Effector memory CD4-positive, alpha-beta T cell (primary cell): ENCODE measurements around the gene CLEC2A.
"Not testable (repeated sequence)": the region's sequence is repeated elsewhere in the genome, so short reads cannot be mapped to it uniquely, and the experiment has no call there.

Source experiments
- DNase-seq, 3 donors: peaks; one replicate each; pipeline ENCODE4 v3.0.0-alpha.2; 2020
- H3K27ac ChIP-seq: 2 replicates; pipeline ENCODE4 v1.7.0; 2013; ENCODE audit warnings: mild to moderate bottlenecking, low read length, moderate library complexity; ENCODE audit not compliant: insufficient read depth, poor library complexity, severe bottlenecking
- H3K27me3 ChIP-seq: replicated peaks from 2 replicates; pipeline ENCODE4 v1.7.0; 2013; ENCODE audit warnings: mild to moderate bottlenecking, low read length; ENCODE audit not compliant: insufficient read depth, control insufficient read depth, poor library complexity, severe bottlenecking
- H3K36me3 ChIP-seq: 2 replicates; pipeline ENCODE4 v1.7.0; 2013; ENCODE audit warnings: mild to moderate bottlenecking, low read length, moderate library complexity; ENCODE audit not compliant: control insufficient read depth, insufficient read depth
- H3K4me1 ChIP-seq: 2 replicates; pipeline ENCODE4 v1.7.0; 2013; ENCODE audit warnings: low read length, mild to moderate bottlenecking; ENCODE audit not compliant: control insufficient read depth, insufficient read depth, poor library complexity, severe bottlenecking
- H3K4me3 ChIP-seq: 2 replicates; pipeline ENCODE4 v1.7.0; 2013; ENCODE audit warnings: low read length, low read depth, mild to moderate bottlenecking; ENCODE audit not compliant: insufficient read depth, poor library complexity, severe bottlenecking
- H3K9me3 ChIP-seq: 2 replicates; pipeline ENCODE4 v1.7.0; 2013; ENCODE audit warnings: mild to moderate bottlenecking, low read length, moderate library complexity; ENCODE audit not compliant: control insufficient read depth

Gene CLEC2A

GRCh38 chr12:9960590-9960989 is 28.4 kb upstream of the CLEC2A start:
- Histone ChIP-seq H3K27me3 (no peaks in the 10 kb centered on the region), H3K4me3 (no peak overlapping the region), H3K36me3 (no peaks in the 10 kb centered on the region), H3K27ac (no peak overlapping the region), H3K9me3 (no peaks in the 10 kb centered on the region), H3K4me1 (peaks cover 4% of the 10 kb centered on the region)
- no peak for DNase-seq

- no peaks in the 10 kb centered on the region for H3K9me3 ChIP-seq
- no peak for DNase-seq
- no peaks in the 10 kb centered on the region for H3K27me3 ChIP-seq
- no peak overlapping the region for H3K27ac ChIP-seq
- peaks cover 4% of the 10 kb centered on the region for H3K4me1 ChIP-seq
- H3K4me3 ChIP-seq = no peak overlapping the region
- H3K36me3 ChIP-seq = no peaks in the 10 kb centered on the region
These were observed 25.7 kb upstream of the CLEC2A start for GRCh38 chr12:9957834-9958233.

GRCh38 chr12:9952954-9953729 is 21.0 kb upstream of the CLEC2A start:
- not testable (repeated sequence) for DNase-seq, H3K4me3 ChIP-seq, H3K27me3 ChIP-seq, H3K36me3 ChIP-seq, H3K9me3 ChIP-seq, H3K27ac ChIP-seq
- H3K4me1 ChIP-seq = peaks cover 16% of the 10 kb centered on the region

- no peak overlapping the region for H3K27ac ChIP-seq
- H3K9me3 ChIP-seq = no peaks in the 10 kb centered on the region
- no peaks in the 10 kb centered on the region for H3K36me3 ChIP-seq
- DNase-seq = peak in 2 of 3 donors; percentile 6 to 9
- H3K4me1 ChIP-seq = peaks cover 11% of the 10 kb centered on the region
- H3K4me3 ChIP-seq = no peak overlapping the region
- H3K27me3 ChIP-seq = no peaks in the 10 kb centered on the region
These were observed 19.0 kb upstream of the CLEC2A start for GRCh38 chr12:9951026-9951675.

GRCh38 chr12:9948606-9949296 is 16.6 kb upstream of the CLEC2A start:
- H3K4me1 ChIP-seq = peaks cover 11% of the 10 kb centered on the region
- no peak overlapping the region for H3K4me3 ChIP-seq
- no peaks in the 10 kb centered on the region for H3K9me3 ChIP-seq
- no peak overlapping the region for H3K27ac ChIP-seq
- no peaks in the 10 kb centered on the region for H3K27me3 ChIP-seq
- no peaks in the 10 kb centered on the region for H3K36me3 ChIP-seq
- no peak for DNase-seq

GRCh38 chr12:9947674-9948073 is 15.5 kb upstream of the CLEC2A start:
- Histone ChIP-seq H3K4me3 (no peak overlapping the region), H3K4me1 (peaks cover 11% of the 10 kb centered on the region), H3K9me3 (no peaks in the 10 kb centered on the region), H3K27me3 (no peaks in the 10 kb centered on the region), H3K36me3 (no peaks in the 10 kb centered on the region), H3K27ac (no peak overlapping the region)
- DNase-seq = no peak

- DNase-seq = no peak
- Histone ChIP-seq H3K27me3 (no peaks in the 10 kb centered on the region), H3K27ac (no peak overlapping the region), H3K36me3 (no peaks in the 10 kb centered on the region), H3K4me1 (no peaks in the 10 kb centered on the region), H3K4me3 (no peak overlapping the region), H3K9me3 (no peaks in the 10 kb centered on the region)
These were observed 12.2 kb upstream of the CLEC2A start for GRCh38 chr12:9944391-9944790.

GRCh38 chr12:9943240-9943639 is 11.1 kb upstream of the CLEC2A start:
- Histone ChIP-seq H3K9me3 (no peaks in the 10 kb centered on the region), H3K4me1 (no peaks in the 10 kb centered on the region), H3K27ac (no peak overlapping the region), H3K27me3 (no peaks in the 10 kb centered on the region), H3K4me3 (peak overlapping the region; percentile 22), H3K36me3 (no peaks in the 10 kb centered on the region)
- DNase-seq = peak in 1 of 3 donors; percentile 36

GRCh38 chr12:9941838-9942237 is 9.7 kb upstream of the CLEC2A start:
- no peak overlapping the region for H3K4me3 ChIP-seq
- no peaks in the 10 kb centered on the region for H3K36me3 ChIP-seq
- no peak for DNase-seq
- no peaks in the 10 kb centered on the region for H3K9me3 ChIP-seq
- no peaks in the 10 kb centered on the region for H3K4me1 ChIP-seq
- H3K27me3 ChIP-seq = no peaks in the 10 kb centered on the region
- H3K27ac ChIP-seq = no peak overlapping the region

- Histone ChIP-seq H3K36me3 (no peaks in the 10 kb centered on the region), H3K27ac (no peak overlapping the region), H3K9me3 (no peaks in the 10 kb centered on the region), H3K27me3 (no peaks in the 10 kb centered on the region), H3K4me3 (no peak overlapping the region), H3K4me1 (no peaks in the 10 kb centered on the region)
- DNase-seq = no peak
These were observed 8.2 kb upstream of the CLEC2A start for GRCh38 chr12:9940375-9940774.
